ENCODE data around the gene ACTR5. TPM values are rescaled to one million over a fixed set of nuclear protein-coding genes. Genes with fewer than 3 reads are reported as not detected.

ACTR5 gene
- total and polyA plus RNA-seq, 2 of the 13 experiments (the other 11 are each of a cell fraction or from before 2014, with no cell fraction given), result 19.5 to 20.5 TPM

DNA sequence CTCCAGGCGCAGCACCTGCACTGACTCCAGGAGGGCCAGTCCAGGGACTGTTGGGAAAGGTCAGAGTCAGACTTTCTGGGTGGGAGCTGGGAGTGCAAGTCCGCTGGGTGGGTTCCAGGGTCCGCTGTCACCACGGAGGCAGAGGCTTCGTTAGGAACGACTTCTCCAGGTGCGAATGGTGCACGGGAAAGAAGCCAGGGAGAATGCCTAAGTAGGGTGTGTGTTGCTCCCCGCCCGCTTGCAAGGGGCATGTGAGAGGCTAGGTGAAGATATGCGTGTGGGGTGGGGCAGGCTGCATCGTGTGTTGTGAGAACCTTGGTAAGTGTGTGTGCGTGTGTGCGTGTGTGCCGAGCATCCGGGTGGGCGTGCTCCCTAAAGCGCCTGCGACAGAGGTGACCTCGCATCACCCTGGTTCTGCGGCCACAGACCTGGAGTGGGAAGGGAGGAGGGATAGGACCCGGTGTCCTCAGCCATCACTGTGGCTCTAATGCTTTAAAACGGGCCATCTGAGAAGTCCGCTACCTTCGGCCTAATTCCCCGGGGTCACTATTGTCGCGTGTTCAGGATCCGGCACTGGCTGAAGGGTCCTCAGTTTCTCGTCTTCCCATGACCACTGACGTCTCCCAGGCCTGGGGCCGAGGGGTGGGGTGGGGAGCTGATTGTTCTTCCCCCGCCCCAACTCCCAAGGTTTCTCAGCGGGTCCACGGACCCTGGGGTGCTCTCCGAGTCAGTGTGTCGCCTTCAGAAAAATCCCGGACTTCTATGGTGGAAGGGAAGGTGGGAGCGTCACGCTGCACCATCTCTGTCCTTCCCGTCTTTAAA, 17.9 kb upstream of the ACTR5 start (continued):
- TF ChIP-seq ZNF737 (CRISPR knock-in tag; IDR thresholded peaks at IDR 0.05; ENCODE audit: borderline replicate concordance) (no peak), ZNF10 (CRISPR knock-in tag; IDR thresholded peaks at IDR 0.05; ENCODE audit: borderline replicate concordance, low read depth) (no peak), PPARG (CRISPR knock-in tag; conservative IDR thresholded peaks at IDR 0.05) (no peak), ZFP82 (CRISPR knock-in tag; IDR thresholded peaks at IDR 0.05; ENCODE audit: borderline replicate concordance) (no peak), TAF15 (IDR thresholded peaks at IDR 0.05; ENCODE audit: low read depth, low read length, poor library complexity, severe bottlenecking) (peak; percentile 30), GATAD2A (CRISPR knock-in tag; IDR thresholded peaks at IDR 0.05) (no peak), SAFB2 (CRISPR knock-in tag; IDR thresholded peaks at IDR 0.05; ENCODE audit: borderline replicate concordance, low read depth) (peak; percentile 16; the same call in 1 of the 2 replicates), ZNF766 (CRISPR knock-in tag; IDR thresholded peaks at IDR 0.05; ENCODE audit: borderline replicate concordance) (0 out of 2 replicates have a peak, but pooled peaks have one; percentile 7), ARNT (IDR thresholded peaks at IDR 0.05) (no peak), FOSL1 (CRISPR knock-in tag; IDR thresholded peaks at IDR 0.05; ENCODE audit: borderline replicate concordance) (no peak), TGIF2 (CRISPR knock-in tag; IDR thresholded peaks at IDR 0.05) (no peak), EZH2 (conservative IDR thresholded peaks at IDR 0.05; ENCODE audit: low read depth, low read length) (0 out of 2 replicates have a peak, but pooled peaks have one; percentile 6), RELA (CRISPR knock-in tag; IDR thresholded peaks at IDR 0.05) (no peak), SCMH1 (CRISPR knock-in tag; IDR thresholded peaks at IDR 0.05; ENCODE audit: borderline replicate concordance) (0 out of 2 replicates have a peak, but pooled peaks have one; percentile 28), XBP1 (CRISPR knock-in tag; IDR thresholded peaks at IDR 0.05) (no peak), PCBP1 (IDR thresholded peaks at IDR 0.05; ENCODE audit: borderline replicate concordance, low read depth, low read length) (0 out of 2 replicates have a peak, but pooled peaks have one; percentile 54), PTBP1 (IDR thresholded peaks at IDR 0.05; ENCODE audit: low read depth, low read length, poor library complexity, severe bottlenecking) (no peak)
- TF ChIP-seq, protein P1, sequence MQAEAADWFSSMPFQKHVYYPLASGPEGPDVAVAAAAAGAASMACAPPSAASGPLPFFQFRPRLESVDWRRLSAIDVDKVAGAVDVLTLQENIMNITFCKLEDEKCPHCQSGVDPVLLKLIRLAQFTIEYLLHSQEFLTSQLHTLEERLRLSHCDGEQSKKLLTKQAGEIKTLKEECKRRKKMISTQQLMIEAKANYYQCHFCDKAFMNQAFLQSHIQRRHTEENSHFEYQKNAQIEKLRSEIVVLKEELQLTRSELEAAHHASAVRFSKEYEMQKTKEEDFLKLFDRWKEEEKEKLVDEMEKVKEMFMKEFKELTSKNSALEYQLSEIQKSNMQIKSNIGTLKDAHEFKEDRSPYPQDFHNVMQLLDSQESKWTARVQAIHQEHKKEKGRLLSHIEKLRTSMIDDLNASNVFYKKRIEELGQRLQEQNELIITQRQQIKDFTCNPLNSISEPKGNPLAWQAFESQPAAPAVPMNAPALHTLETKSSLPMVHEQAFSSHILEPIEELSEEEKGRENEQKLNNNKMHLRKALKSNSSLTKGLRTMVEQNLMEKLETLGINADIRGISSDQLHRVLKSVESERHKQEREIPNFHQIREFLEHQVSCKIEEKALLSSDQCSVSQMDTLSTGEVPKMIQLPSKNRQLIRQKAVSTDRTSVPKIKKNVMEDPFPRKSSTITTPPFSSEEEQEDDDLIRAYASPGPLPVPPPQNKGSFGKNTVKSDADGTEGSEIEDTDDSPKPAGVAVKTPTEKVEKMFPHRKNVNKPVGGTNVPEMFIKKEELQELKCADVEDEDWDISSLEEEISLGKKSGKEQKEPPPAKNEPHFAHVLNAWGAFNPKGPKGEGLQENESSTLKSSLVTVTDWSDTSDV (CRISPR knock-in tag; IDR thresholded peaks at IDR 0.05), result peak; percentile 41; the same call in 1 of the 2 replicates
- TF ChIP-seq, protein P2, sequence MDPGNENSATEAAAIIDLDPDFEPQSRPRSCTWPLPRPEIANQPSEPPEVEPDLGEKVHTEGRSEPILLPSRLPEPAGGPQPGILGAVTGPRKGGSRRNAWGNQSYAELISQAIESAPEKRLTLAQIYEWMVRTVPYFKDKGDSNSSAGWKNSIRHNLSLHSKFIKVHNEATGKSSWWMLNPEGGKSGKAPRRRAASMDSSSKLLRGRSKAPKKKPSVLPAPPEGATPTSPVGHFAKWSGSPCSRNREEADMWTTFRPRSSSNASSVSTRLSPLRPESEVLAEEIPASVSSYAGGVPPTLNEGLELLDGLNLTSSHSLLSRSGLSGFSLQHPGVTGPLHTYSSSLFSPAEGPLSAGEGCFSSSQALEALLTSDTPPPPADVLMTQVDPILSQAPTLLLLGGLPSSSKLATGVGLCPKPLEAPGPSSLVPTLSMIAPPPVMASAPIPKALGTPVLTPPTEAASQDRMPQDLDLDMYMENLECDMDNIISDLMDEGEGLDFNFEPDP (CRISPR knock-in tag; conservative IDR thresholded peaks at IDR 0.05), result no peak
- TF ChIP-seq, protein P3, sequence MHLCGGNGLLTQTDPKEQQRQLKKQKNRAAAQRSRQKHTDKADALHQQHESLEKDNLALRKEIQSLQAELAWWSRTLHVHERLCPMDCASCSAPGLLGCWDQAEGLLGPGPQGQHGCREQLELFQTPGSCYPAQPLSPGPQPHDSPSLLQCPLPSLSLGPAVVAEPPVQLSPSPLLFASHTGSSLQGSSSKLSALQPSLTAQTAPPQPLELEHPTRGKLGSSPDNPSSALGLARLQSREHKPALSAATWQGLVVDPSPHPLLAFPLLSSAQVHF (CRISPR knock-in tag; IDR thresholded peaks at IDR 0.05), result no peak
- TF ChIP-seq, protein P4, sequence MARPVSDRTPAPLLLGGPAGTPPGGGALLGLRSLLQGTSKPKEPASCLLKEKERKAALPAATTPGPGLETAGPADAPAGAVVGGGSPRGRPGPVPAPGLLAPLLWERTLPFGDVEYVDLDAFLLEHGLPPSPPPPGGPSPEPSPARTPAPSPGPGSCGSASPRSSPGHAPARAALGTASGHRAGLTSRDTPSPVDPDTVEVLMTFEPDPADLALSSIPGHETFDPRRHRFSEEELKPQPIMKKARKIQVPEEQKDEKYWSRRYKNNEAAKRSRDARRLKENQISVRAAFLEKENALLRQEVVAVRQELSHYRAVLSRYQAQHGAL (CRISPR knock-in tag; IDR thresholded peaks at IDR 0.05; ENCODE audit: not compliant biosample characterization), result no peak
- TF ChIP-seq, protein P5, sequence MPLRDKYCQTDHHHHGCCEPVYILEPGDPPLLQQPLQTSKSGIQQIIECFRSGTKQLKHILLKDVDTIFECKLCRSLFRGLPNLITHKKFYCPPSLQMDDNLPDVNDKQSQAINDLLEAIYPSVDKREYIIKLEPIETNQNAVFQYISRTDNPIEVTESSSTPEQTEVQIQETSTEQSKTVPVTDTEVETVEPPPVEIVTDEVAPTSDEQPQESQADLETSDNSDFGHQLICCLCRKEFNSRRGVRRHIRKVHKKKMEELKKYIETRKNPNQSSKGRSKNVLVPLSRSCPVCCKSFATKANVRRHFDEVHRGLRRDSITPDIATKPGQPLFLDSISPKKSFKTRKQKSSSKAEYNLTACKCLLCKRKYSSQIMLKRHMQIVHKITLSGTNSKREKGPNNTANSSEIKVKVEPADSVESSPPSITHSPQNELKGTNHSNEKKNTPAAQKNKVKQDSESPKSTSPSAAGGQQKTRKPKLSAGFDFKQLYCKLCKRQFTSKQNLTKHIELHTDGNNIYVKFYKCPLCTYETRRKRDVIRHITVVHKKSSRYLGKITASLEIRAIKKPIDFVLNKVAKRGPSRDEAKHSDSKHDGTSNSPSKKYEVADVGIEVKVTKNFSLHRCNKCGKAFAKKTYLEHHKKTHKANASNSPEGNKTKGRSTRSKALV (CRISPR knock-in tag; IDR thresholded peaks at IDR 0.05), result no peak
